Gastroesophageal sphincter (tissue), 3 donors: Measurements from ENCODE around the gene DEDD2.
A peak's percentile ranks its signal among the peaks of the same experiment; 100 is the strongest.

Experiments used
- CTCF ChIP-seq, 4 experiments: fragments of 200-600 bp in 2 of 4; fragments of 450-650 bp in 2 of 4; sonication (generic) in 1 of 4; IDR thresholded peaks; one replicate each; pipeline ENCODE4 v1.5.1; 2017 to 2019; ENCODE audit warnings: antibody characterized with exemption in 4 of 4, mild to moderate bottlenecking in 2 of 4, moderate library complexity in 2 of 4
- EP300 ChIP-seq: sonication (generic); formaldehyde crosslinking; IDR thresholded peaks from one replicate; pipeline ENCODE4 v1.6.1; 2017; ENCODE audit warnings: antibody characterized with exemption, mild to moderate bottlenecking
- POLR2A ChIP-seq, 2 donors: fragments of 450-650 bp; IDR thresholded peaks; one replicate each; pipeline ENCODE4 v1.6.1; 2017; ENCODE audit warnings: antibody characterized with exemption in 2 of 2, mild to moderate bottlenecking in 2 of 2, moderate library complexity in 1 of 2
- POLR2AphosphoS5 ChIP-seq: sonication (generic); formaldehyde crosslinking; IDR thresholded peaks from one replicate; pipeline ENCODE4 v1.6.1; 2017; ENCODE audit warnings: antibody characterized with exemption

- TF ChIP-seq POLR2A (IDR thresholded peaks at IDR 0.05) (peak; percentile 98), CTCF (IDR thresholded peaks at IDR 0.05) (peak in 2 of 4 experiments; percentile 22 to 31), POLR2AphosphoS5 (peak; percentile 98), EP300 (no peak)
Measured at GRCh38 chr19:42254850-42255765, 37.6 kb upstream of the DEDD2 start, which contains the start of gene ERF.
